Thoracic aorta (tissue), 2 donors: ENCODE measurements around the gene OR4K2. TPM values are rescaled to one million over a fixed set of nuclear protein-coding genes. Genes with fewer than 3 reads are reported as not detected.
"Not testable (repeated sequence)": the region's sequence is repeated elsewhere in the genome, so short reads cannot be mapped to it uniquely, and the experiment has no call there.

Experiments used
- ATAC-seq: fragments of 150-250 bp; one replicate; pipeline ENCODE4 v1.8.0; 2017; ENCODE audit warnings: low read depth; ENCODE audit not compliant: insufficient number of reproducible peaks, low FRiP score
- DNase-seq: peaks from one replicate; pipeline ENCODE4 v3.0.0-alpha.2; 2020; ENCODE audit warnings: low spot score
- H3K27ac ChIP-seq, 2 donors: fragments of 200-600 bp; sonication (generic); 1 replicate in 1 of 2; 2 replicates in 1 of 2; pipeline ENCODE4 v1.5.1; 2016; ENCODE audit warnings: mild to moderate bottlenecking in 2 of 2, moderate library complexity in 2 of 2
- H3K27me3 ChIP-seq: fragments of 200-600 bp; sonication (generic); replicated peaks from 2 replicates; pipeline ENCODE4 v1.6.0; 2016; ENCODE audit warnings: mild to moderate bottlenecking; ENCODE audit not compliant: insufficient read depth
- H3K36me3 ChIP-seq: fragments of 200-600 bp; sonication (generic); one replicate; pipeline ENCODE4 v1.5.1; 2016
- H3K4me1 ChIP-seq, 2 donors: fragments of 200-600 bp; sonication (generic); 1 replicate in 1 of 2; 2 replicates in 1 of 2; pipeline versions ENCODE4 v1.5.1 to v1.6.0; 2016; ENCODE audit warnings: low read depth in 2 of 2, mild to moderate bottlenecking in 1 of 2; ENCODE audit not compliant: control insufficient read depth in 1 of 2
- H3K4me3 ChIP-seq: fragments of 200-600 bp; sonication (generic); 2 replicates; pipeline ENCODE4 v1.5.1; 2016; ENCODE audit warnings: mild to moderate bottlenecking
- H3K9me3 ChIP-seq: fragments of 200-600 bp; sonication (generic); 2 replicates; pipeline ENCODE4 v1.5.1; 2016
- total RNA-seq, 2 donors: library from RNA; depleted of rRNA; stranded (reverse); fragments of >200 nt; gene quantifications; one replicate each; pipeline versions ENCODE4 v1.1.0 to v1.2.3, GENCODE V29; 2016
- TF ChIP-seq, protein P1 (sequence below): fragments of 200-600 bp; sonication (generic); IDR thresholded peaks from one replicate; pipeline ENCODE4 v1.5.1; 2019; ENCODE audit warnings: antibody characterized with exemption

The OR4K2 gene, protein sequence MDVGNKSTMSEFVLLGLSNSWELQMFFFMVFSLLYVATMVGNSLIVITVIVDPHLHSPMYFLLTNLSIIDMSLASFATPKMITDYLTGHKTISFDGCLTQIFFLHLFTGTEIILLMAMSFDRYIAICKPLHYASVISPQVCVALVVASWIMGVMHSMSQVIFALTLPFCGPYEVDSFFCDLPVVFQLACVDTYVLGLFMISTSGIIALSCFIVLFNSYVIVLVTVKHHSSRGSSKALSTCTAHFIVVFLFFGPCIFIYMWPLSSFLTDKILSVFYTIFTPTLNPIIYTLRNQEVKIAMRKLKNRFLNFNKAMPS
- not detected for total RNA-seq

DNA sequence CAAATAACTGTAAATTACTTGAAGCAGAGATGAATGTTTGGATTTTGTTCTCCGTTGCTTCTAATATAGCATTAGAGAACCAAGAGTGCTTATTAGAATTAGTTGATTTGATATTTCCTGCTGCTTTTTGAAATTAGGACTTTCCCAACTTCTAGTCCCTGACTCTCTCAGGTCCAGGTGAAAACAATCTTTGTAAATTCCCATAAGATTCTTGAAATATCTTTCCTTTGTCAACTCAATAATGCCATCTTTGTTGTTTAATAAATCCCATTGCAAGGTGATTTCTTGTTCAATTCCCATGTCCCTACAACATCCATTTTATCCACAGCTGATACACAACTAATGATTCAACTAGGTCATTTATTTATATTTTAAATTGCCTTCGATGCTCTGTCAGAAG lies at the start of gene OR4K2:
Gene OR4K2, plus strand, starts transcription at position 301 of the 400 bp plus-strand sequence. CDS start 1,126 bp downstream, outside the sequence.
- Histone ChIP-seq H3K36me3 (no peaks in the 10 kb centered on the region), H3K27ac (no peak within 1 kb of the TSS), H3K4me3 (no peak within 1 kb of the TSS), H3K9me3 (no peaks in the 10 kb centered on the region), H3K27me3 (no peaks in the 10 kb centered on the region), H3K4me1 (no peaks in the 10 kb centered on the region)
- ATAC-seq (no peak), DNase-seq (no peak)
- TF ChIP-seq, protein P1, sequence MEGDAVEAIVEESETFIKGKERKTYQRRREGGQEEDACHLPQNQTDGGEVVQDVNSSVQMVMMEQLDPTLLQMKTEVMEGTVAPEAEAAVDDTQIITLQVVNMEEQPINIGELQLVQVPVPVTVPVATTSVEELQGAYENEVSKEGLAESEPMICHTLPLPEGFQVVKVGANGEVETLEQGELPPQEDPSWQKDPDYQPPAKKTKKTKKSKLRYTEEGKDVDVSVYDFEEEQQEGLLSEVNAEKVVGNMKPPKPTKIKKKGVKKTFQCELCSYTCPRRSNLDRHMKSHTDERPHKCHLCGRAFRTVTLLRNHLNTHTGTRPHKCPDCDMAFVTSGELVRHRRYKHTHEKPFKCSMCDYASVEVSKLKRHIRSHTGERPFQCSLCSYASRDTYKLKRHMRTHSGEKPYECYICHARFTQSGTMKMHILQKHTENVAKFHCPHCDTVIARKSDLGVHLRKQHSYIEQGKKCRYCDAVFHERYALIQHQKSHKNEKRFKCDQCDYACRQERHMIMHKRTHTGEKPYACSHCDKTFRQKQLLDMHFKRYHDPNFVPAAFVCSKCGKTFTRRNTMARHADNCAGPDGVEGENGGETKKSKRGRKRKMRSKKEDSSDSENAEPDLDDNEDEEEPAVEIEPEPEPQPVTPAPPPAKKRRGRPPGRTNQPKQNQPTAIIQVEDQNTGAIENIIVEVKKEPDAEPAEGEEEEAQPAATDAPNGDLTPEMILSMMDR = no peak

DNA sequence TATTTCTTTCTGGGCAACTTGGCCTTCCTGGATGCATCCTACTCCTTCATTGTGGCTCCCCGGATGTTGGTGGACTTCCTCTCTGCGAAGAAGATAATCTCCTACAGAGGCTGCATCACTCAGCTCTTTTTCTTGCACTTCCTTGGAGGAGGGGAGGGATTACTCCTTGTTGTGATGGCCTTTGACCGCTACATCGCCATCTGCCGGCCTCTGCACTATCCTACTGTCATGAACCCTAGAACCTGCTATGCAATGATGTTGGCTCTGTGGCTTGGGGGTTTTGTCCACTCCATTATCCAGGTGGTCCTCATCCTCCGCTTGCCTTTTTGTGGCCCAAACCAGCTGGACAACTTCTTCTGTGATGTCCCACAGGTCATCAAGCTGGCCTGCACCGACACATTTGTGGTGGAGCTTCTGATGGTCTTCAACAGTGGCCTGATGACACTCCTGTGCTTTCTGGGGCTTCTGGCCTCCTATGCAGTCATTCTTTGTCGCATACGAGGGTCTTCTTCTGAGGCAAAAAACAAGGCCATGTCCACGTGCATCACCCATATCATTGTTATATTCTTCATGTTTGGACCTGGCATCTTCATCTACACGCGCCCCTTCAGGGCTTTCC lies 47.2 kb upstream of the OR4K2 start:
- DNase-seq, H3K4me1 ChIP-seq, H3K36me3 ChIP-seq, H3K27ac ChIP-seq, H3K9me3 ChIP-seq, ATAC-seq, H3K4me3 ChIP-seq, H3K27me3 ChIP-seq: not testable (repeated sequence)

DNA sequence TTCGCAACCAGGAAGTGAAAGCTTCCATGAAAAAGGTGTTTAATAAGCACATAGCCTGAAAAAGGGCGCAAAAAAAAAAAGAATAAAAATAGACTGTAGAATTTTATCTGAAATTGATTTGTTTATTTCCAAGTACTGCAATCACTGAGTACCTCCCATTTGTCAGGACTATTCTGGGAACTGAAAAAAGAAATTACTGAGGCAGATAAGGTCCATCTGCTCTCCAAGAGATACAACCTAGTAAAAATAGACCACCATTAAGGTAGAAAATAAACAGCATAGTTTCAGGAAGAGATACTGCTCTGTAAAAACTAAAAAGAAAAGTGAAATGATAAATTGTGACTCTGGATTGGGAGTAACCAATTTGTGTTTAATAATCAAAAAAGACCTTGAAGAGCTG lies 46.6 kb upstream of the OR4K2 start:
- H3K9me3 ChIP-seq = no peaks in the 10 kb centered on the region
- ATAC-seq (no peak), DNase-seq (no peak)
- H3K27me3 ChIP-seq = no peaks in the 10 kb centered on the region
- H3K4me3 ChIP-seq = no peak overlapping the region
- H3K36me3 ChIP-seq = no peaks in the 10 kb centered on the region
- H3K4me1 ChIP-seq = no peaks in the 10 kb centered on the region
- no peak overlapping the region for H3K27ac ChIP-seq
- TF ChIP-seq, protein P1 = no peak

DNA sequence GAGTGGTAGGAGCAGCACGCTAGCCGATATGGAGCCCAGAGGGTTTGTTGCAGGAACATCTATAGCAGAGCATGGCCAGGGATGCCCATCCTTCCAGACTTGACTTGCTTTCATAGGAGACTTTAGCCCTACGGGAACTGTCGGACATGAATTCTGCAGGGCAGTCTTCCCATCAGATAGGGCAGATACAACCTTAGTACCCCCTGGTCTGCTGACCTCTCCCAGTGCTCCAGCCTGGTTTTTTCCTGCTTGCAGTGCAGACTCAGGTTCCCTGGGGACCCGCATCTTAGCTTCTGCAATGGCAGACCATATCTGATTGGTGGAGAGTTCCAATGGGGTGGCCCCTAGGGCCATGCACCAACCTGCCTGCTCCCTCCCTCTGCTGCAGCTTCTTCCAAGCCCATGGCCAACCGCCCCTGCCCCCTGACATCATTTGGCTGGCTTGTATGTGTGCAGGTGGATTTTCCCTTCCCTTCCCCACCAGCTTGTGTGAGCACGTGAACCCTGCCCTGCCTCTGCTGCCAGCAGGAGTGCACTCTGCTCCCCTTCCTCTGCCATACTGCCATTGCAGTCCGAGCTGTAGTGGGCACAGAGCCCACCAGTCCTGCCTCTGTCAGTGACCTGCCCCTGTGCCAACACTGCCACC lies 40.6 kb upstream of the OR4K2 start:
- not testable (repeated sequence) for H3K4me3 ChIP-seq, H3K36me3 ChIP-seq, ATAC-seq, H3K27ac ChIP-seq, DNase-seq, H3K9me3 ChIP-seq, H3K27me3 ChIP-seq, H3K4me1 ChIP-seq

DNA sequence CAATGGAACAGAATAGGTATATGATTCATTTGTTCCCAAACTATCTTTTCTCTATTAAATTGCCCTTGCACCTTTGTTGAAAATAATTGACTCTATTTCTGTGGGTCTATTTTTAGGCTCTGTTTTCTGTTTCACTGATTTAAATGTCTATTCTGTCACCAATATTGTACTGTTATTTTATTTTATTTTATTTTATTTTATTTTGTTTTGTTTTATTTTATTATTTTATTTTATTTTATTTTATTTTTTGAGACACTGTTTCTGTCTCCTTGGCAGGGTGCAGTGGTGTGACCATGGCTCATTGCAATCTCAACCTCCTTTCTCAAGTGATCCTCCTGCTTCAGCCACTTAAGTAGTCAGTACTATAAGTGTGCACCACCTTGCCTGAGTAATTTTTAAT lies 36.5 kb upstream of the OR4K2 start:
- TF ChIP-seq, protein P1 = no peak
- no peaks in the 10 kb centered on the region for H3K4me1 ChIP-seq
- DNase-seq (no peak), ATAC-seq (no peak)
- no peaks in the 10 kb centered on the region for H3K9me3 ChIP-seq
- no peak overlapping the region for H3K4me3 ChIP-seq
- H3K36me3 ChIP-seq = no peaks in the 10 kb centered on the region
- H3K27me3 ChIP-seq = no peaks in the 10 kb centered on the region
- H3K27ac ChIP-seq = no peak overlapping the region

DNA sequence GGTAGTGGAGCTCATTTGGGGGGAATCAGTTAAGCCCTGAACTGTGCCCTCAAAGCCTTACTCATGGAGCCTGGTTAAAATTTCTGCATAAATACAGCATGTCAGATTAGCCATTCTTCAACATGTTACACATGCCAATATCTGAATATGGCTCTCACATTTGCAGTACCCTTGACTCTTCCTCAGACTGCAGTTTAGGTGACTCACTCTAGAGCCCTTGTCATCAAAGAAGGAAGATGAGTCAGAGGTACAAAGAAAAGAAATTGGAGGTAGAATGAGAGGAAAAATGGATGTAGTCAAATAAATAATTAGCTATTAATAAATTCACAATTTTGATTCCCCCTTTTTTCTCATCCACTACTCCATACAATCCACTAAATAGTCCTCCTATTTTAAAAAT lies 23.6 kb upstream of the OR4K2 start:
- DNase-seq (no peak), ATAC-seq (no peak)
- Histone ChIP-seq H3K27me3 (no peaks in the 10 kb centered on the region), H3K36me3 (no peaks in the 10 kb centered on the region), H3K4me1 (no peaks in the 10 kb centered on the region), H3K9me3 (no peaks in the 10 kb centered on the region), H3K4me3 (no peak overlapping the region), H3K27ac (no peak overlapping the region)
- TF ChIP-seq, protein P1 = no peak

DNA sequence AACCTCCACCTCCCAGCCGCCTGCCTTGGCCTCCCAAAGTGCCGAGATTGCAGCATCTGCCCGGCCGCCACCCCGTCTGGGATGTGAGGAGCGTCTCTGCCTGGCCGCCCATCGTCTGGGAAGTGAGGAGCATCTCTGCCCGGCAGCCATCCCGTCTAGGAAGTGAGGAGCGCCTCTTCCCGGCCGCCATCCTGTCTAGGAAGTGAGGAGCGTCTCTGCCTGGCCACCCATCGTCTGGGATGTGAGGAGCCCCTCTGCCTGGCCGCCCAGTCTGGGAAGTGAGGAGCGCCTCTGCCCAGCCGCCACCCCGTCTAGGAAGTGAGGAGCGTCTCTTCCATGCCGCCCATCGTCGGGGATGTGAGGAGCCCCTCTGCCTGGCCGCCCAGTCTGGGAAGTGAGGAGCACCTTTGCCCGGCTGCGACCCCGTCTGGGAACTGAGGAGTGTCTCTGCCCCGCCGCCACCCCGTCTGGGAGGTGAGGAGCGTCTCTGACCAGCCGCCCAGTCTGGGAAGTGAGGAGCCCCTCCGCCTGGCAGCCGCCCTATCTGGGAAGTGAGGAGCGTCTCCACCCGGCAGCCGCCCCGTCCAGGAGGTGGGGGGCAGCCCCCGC lies 8.8 kb upstream of the OR4K2 start:
- H3K4me1 ChIP-seq, H3K36me3 ChIP-seq, H3K27me3 ChIP-seq, H3K9me3 ChIP-seq, H3K4me3 ChIP-seq, ATAC-seq, DNase-seq, H3K27ac ChIP-seq: not testable (repeated sequence)
